HG02973 (cell line): ENCODE data around the gene DOCK1.
"Not testable (repeated sequence)": the region's sequence is repeated elsewhere in the genome, so short reads cannot be mapped to it uniquely, and the experiment has no call there.

Experiments used
- ATAC-seq: cut with Tn5 transposase; IDR thresholded peaks from one replicate; pipeline ENCODE4 v1.9.1; 2021; ENCODE audit warnings: moderate library complexity; ENCODE audit not compliant: unreplicated experiment

The DOCK1 gene

DNA sequence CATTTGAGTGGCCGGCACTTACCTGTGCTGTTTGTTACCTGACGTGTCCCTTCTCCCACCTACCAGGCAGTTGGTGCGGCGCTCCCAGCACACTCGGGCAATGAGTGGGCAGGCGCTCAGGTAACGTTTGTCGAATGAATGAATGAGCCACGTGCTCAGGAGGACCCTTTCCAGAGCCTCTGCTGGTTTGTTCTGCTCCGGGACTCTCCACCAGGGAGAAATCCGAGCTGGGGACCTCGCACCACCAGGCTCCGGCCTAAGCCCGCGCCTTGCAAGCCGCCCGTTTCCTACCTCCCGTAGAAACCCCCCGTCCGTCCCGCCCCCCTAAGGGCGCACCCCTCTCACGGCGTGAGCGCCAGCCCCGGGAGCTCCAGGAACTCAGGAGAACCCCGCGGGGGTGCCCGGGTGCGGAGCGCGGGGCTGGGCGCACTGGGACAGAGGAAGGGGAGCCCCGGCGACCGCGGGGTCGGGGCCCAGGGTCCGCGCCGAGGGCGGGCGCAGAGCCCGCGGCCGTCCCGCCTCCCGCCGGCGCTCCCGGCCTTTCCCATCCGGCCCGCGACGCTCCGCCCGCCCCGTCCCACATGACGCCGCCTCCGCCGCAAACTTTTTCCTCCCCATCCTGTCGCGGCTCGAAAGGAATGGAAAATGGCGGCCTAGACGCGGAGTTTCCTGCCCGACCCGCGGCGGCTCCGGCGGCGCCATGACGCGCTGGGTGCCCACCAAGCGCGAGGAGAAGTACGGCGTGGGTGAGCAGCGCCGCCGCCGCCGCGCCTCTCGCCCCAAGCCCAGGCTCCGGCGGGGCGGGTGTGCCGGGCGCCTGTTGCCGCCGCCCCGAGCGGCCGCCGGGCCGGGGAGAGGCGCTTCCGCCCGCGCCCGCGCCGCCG is at the start of gene DOCK1:
TSS of gene DOCK1 (plus strand) at position 611 of the 884 bp plus-strand sequence. CDS start at position 701, 90 bp downstream.
- ATAC-seq: no peak

DNA sequence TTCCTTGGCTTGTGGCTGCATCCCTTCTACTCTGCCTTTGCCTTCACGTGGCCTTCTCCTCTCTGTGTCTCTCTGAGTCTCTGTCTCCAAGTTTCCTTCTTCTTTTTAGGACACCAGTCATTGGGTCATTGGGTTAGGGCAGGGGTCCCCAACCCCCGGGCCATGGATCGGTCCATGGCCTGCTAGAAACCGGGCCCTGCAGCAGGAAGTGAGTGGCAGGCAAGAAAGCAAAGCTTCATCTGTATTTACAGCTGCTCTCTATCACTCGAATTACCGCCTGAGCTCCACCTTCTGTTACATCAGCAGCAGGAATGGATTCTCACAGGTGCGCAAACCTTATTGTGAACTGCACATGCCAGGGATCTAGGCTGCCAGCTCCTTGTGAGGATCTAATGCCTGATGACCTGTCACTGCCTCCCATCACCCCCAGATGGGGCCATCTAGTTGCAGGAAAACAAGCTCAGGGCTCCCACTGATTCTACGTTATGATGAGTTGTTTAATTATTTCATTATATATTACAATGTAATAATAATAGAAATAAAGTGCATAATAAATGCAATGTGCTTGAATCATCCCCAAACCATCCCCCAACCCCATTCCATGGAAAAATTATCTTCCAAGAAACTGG is 47.9 kb upstream of the DOCK1 start:
- ATAC-seq: no peak

DNA sequence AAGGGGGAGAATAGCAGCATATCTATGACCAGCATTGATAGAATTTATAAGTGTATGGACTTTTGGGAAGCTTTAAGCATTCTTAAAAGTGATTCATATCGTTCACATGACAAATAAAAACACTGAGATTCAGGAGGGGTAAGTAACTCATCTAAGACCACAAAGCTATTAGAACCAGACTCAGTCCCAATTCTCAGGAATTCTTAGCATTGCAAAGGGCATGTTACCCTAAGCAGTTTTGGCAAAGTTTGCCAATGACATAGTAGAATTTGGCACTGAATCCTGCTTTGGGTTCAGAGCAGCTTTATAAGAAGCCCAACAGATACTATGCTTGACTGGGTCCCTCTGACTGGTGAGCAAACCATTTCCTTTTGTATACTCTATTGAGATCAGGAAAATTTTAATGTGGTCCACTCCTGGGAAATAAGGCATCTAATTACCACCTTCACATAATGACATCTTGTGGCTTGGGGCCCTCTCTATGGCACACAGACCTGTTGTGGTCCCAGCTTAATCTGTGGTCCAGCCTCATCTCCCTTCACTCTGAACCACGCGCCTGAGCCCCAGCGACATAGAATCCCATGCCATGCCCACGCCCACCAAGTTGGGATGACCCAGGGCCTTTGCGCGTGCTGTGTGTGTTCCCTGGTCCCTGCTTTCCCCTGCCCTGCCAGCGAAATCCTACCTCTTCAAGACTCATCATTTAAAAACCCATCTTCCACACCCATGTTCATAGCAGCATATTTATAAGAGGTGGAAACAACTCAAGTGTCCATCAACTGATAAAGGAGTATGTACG is 37.5 kb upstream of the DOCK1 start:
- ATAC-seq: no peak

DNA sequence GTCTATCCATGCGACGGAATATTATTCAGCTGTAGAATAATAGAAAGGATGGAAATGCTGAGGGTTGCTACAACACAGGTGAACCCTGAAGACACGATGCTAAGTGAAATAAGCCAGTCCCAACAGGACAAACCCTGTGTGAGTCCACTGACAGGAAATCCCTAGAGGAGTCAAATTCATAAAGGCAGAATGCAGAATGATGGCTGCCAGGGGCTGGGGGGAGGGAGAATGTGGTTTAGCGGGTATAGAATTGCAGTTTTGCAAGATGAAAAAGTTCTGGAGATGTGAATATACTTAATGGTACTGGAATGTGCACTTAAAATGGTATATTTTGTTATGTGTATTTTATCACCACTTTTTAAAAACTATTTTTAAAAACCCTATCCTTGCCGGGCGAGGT is 36.9 kb upstream of the DOCK1 start:
- no peak for ATAC-seq

DNA sequence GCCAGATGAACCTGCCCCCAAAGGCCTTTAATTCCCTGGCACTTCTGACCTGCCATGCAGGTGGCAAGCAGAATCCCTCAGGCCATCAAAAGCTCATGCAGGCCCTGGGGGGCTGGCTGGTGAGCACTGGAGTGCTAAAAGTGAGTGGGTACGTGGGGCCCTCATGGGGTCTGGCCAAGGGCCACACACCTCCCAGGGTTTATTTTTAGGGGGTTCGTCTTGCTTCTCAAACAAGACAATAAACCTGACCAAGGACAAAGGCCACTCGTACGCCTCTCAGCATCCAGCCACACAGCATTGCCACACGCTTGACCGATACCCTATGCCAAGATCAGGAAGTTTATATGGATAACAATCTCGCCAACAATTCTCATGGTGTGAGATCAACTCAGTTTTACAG is 33.1 kb upstream of the DOCK1 start:
- ATAC-seq: no peak

DNA sequence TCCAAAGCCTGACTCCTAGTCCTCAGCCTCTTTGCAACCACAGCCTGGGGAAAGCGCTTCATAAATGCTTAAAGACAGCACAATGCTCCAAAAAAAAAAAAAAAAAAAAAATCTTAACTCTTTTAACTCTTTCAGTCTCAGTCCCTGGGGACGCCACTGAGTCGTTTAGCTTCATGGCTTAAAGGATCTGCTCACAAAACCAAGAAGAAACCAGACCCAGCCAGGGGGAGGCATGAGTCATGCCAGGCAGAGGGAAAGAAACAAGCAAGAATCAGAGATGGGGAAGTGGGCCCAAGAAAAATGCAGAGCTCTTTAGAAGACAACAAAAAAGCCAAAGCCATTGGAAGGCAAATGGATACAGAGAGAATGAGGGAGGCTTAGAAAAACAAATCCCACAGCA is 32.5 kb upstream of the DOCK1 start:
- no peak for ATAC-seq

DNA sequence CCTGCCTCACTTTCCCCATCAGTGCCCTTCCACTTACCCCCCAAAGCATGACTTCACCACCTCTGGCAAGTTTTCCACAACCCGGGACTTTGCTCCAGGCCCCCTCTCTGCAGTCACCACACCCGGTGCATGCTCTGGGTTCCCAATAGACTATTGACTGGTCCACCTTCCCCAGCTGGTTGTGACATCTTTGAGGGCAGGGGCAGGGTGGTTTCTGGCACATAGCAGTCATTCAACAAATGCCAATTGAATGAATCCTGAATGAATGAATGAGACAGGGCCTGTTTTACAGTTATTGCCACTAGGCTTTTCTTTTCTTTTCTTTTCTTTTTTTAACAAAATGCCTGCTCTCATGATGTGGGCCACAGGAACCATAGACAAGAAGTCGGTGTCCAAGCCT is 28.8 kb upstream of the DOCK1 start:
- ATAC-seq: no peak

DNA sequence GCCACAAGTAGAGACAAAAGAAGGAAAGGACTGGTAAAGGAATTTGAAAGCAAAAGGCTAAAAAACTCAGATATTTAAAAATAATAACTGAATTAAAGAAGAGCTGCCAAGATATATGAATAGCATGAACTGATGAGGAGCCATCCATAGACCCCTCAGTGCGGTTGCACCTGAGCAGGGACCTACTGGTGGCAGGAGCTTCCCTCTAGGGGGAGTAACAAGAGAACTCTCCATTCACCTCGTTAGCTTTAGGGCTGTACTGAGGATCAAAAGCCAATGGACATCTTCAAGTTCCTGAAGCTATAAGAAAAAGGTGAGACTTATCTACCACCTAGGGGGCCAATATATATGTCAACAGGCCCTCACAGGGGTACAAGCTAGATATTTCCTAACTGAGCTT is 27.8 kb upstream of the DOCK1 start:
- no peak for ATAC-seq

DNA sequence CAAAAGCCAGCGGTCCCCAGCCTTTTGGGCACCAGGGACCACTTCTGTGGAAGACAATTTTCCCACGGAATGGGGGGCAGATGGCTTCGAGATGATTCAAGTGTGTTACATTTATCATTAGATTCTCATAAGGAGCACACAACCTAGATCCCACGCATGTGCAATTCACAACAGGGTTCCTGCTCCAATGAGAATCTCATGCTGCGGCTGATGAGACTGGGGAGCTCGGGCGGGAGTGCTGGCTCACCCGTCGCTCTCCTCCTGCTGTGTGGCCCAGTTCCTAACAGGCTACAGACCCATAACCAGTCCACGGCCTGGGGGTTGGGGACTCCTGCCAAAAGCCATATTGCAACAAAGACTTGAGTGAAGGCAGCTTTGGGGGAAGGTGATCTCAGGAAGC is 26.6 kb upstream of the DOCK1 start:
- no peak for ATAC-seq

DNA sequence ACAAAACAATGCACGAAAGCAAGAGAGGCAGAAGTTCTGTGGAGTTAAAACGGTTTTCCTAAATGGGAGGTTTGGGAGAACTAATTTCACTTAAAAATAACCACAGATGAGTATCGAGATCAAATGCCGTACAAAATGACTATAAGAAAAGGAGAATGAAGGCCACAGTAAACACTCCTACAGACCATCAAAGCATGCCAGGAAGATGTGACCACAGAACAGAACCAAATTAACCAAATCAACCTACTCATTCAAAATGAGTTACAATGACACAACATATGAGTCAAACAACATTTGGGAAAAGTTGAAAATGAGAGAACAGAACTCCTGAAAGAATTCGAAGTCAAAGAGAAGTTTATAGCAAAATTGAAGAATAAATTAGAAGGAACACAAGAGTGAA is 24.3 kb upstream of the DOCK1 start:
- ATAC-seq: no peak

DNA sequence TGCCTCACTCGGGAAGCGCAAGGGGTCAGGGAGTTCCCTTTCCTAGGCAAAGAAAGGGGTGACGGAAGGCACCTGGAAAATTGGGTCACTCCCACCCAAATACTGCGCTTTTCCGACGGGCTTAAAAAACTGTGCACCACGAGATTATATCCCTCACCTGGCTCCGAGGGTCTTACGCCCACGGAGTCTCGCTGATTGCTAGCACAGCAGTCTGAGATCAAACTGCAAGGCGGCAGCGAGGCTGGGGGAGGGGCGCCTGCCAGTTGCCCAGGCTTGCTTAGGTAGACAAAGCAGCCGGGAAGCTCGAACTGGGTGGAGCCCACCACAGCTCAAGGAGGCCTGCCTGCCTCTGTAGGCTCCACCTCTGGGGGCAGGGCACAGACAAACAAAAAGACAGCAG is 23.2 kb upstream of the DOCK1 start:
- ATAC-seq: not testable (repeated sequence)

DNA sequence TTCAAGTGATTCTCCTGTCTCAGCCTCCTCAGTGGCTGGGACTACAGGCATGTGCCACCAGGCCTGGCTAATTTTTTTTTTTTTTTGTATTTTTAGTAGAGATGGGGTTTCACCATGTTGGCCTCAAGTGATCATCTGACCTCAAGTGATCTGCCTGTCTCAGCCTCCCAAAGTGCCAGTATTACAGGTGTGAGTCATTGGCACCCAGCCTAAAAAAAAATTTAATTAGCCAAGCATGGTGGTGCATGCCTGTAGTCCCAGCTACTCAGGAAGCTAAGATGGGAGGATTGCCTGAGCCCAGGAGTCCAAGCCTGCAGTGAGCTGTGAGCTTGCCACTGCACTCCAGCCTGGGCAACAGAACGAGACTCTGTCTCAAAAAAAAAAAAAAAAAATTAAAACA is 16.8 kb upstream of the DOCK1 start:
- ATAC-seq: not testable (repeated sequence)

DNA sequence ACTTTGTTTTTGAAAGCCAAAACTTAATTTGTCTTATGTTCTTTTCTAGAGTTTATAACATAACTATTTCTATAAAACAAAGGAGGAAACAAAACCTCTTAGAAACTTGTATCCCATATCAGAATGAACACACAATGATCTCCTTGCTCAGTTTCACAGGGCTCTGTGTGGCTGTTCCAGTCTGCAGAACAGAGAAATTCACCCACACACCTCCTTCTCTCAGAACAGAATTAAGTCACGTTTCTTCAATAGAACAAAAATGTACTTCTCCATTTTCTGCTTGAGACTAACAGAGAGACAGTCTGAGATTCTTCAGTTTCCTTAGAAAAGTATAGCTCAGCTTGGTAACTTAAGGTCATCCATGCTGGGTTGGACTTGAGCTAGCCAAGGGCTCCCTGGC is 15.8 kb upstream of the DOCK1 start:
- ATAC-seq: no peak

DNA sequence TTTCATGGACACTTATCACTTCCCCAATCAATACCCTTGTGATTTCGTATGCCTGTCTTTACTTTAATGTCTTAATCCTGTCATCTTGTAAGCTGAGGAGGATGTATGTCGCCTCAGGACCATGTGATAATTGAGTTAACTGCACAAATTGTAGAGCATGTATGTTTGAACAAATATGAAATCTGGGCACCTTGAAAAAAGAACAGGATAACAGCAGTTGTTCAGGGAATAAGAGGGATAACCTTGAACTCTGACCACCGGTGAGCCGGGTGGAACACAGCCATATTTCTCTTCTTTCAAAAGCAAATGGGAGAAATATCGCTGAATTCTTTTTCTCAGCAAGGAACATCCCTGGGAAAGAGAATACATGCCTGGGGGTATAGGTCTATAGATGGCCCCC is 14.4 kb upstream of the DOCK1 start:
- ATAC-seq: not testable (repeated sequence)

DNA sequence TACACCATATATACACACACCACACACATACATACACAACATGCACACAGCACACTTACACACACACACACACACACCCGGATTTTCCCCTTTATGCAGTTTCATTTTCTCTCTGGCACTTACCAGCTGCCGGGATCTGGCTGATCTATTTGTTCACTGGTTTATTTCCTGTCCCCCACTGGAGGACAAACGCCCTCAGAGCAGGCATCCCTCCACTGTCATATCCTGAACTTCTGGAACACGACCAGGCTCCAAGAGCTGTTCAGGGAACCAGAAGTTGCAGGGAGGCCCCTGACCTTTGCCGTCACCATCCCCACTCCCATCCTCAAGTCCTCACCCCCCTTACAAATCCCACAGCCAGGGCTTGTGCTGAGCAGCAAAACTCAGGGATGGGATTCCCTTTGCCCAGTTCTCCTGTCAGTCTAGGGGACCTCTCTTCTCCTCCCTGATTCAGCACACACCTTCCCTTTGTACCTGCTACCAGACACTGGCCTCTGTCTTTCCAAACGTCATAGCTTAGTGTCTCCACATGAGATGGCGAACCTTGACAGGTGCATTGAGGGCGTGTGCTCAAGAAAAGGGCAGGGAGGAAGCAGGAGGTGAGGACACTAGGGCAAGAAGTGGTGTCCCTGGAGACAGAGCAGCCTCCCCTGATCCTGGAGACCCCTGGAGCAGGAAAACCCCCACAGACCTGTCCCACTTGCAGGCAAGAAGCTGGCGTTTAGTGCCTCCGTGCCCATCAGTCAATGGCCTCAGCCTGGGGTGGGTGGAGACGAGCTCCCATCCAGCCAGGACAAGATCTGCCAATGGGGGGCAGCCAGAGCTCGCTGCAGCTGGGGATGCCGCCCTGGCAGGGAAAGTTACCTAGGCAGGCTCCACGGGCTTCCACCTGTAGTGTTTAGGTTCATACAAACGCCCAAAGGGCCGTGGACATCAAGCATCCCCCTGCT is 12.7 kb upstream of the DOCK1 start:
- no peak for ATAC-seq

DNA sequence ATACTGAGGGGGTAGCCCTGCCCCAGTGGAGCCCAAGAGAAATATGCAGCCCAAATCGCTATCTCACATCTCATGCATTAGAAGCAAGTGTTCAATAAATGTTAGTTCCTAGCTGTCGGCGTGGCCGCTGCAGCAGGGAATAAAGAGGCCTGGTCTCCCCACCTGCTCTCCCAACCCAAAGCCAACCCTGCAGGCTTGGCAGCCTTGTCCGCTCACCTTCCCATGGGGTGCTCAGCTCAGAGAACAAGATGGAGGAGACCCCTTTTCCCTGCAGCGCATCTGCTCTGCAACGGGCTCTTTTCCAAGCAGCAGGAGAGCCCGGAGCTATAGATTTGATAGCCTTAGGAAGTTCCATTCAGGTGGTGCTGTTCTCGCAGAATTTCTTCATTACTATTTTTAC is 12.0 kb upstream of the DOCK1 start:
- ATAC-seq: no peak

DNA sequence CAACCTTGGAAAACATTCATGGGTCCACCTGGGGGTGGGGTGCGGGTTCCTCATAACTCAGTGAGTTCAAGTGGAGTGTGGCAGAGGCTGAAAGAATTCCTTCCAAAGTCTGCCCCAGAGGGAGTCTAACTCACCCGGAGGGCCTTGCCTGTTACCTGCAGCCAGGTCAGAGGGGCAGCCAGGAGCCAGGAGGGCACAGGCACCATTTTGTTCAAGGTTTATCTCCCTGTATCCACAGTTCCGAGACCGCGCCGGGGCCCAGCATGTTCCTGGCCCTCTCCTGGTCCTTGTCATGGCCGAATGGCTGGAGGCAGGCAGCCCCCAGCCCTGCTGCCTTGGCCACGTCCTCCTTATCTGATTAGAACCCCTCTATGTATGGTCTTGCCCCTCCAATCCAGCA is 11.4 kb upstream of the DOCK1 start:
- ATAC-seq: no peak

DNA sequence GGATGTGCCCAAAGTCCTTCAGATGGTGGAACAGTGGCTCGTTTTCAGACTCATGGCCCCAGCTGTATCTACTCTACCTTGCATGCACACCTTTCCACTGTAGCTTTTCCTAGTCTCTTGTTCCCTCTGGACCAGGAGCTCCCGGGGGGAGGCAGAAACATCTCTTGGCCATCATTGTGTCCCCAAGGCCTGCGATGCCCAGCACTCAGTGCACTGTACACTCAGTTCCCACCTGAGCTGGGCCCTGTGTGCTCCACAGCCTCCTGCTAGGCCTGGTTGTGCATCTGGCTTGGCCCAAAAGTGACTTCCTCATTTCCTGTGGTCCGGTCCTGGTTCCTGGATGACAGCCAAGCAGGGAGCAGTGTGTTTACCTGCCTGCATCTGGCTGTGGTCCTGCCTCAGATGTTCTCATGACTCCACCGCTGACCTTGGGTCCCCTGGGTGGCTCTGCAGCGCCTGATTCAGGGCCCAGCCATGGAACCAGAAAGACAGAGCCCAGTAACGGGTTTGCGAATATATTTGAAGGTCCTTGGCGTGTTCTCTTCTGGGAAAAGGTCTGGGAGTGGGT is 9.9 kb upstream of the DOCK1 start:
- no peak for ATAC-seq

DNA sequence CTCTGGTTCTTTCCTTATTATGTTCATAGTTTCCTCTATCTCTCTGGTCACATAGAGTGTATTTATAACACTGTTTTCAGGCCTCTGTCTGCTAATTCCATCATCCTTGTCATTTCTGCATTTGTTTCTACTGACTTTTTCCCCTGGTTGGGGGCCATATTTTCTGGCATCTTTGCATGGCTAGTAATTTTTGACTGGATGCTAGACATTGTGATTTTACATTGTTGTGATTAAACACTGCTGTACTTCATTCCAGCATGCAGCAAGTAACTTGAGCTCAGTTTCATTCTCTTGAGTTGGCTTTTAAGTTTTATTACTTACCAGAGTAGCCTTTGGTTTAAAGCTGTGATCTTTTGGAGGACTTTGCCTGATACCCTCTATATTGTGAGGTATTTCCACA is 6.8 kb upstream of the DOCK1 start:
- ATAC-seq: no peak

DNA sequence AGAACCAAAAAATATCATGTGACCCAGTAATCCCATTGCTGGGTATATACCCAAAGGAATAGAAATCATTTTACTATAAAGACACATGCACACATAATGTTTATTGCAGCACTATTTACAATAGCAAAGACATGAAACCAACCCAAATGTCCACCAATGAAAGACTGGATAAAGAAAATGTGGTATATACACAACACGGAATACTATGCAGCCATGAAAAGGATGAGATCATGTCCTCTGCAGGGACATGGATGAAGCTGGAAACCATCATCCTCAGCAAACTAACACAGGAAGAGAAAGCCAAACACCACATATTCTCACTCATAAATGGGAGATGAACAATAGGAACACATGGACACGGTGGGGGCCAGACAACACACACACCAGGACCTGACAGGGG is 5.7 kb upstream of the DOCK1 start:
- ATAC-seq: not testable (repeated sequence)
